ENCODE data around the gene RUSF1. TPM values are rescaled to one million over a fixed set of nuclear protein-coding genes. Genes with fewer than 3 reads are reported as not detected.
"Not testable (repeated sequence)": the region's sequence is repeated elsewhere in the genome, so short reads cannot be mapped to it uniquely, and the experiment has no call there.

The RUSF1 gene
- total RNA-seq, 2 donors from 2014 or later: 56.7 to 60.7 TPM

GRCh38 chr16:31505483-31505882, 2.7 kb downstream of the RUSF1 start:
- peaks cover 28% of the 10 kb centered on the region for H3K4me1 Mint-ChIP-seq

DNA sequence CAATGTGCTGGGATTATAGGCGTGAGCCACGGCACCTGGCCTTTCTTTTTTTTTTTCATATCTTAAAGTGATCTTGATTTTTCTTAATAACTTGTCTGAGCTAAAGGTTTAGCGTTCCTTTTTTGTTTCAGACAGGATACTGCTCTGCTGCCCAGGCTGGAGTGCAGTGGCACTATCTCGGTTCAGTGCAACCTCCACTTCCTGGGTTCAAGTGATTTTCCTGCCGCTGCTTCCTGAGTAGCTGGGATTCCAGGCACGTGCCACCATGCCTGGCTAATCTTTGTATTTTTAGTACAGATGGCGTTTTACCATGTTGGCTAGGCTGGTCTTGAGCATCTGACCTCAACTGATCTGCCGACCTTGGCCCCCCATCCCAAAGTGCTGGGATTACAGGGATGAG, 4.0 kb downstream of the RUSF1 start:
- no peaks in the 10 kb centered on the region for H3K27me3 Mint-ChIP-seq
- no peaks in the 10 kb centered on the region for H3K9me3 ChIP-seq (ENCODE audit: control insufficient read depth, low read length, poor library complexity, severe bottlenecking)
- DNase-seq: no peak
- no peak for ATAC-seq
- no peak overlapping the region for H3K4me3 Mint-ChIP-seq
- peak overlapping the region; percentile 75 for H3K27ac Mint-ChIP-seq
- H3K36me3 Mint-ChIP-seq (ENCODE audit: low read depth): peaks cover 4% of the 10 kb centered on the region
- peaks cover 25% of the 10 kb centered on the region for H3K4me1 Mint-ChIP-seq

More at GRCh38 chr16:31505483-31505882, 2.7 kb downstream of the RUSF1 start:
- ATAC-seq (no peak), DNase-seq (no peak)
- Mint-ChIP-seq H3K4me3 (no peak overlapping the region), H3K27ac (peak overlapping the region; percentile 75), H3K27me3 (no peaks in the 10 kb centered on the region), H3K36me3 (ENCODE audit: low read depth) (peaks cover 4% of the 10 kb centered on the region)
- no peaks in the 10 kb centered on the region for H3K9me3 ChIP-seq (ENCODE audit: control insufficient read depth, low read length, poor library complexity, severe bottlenecking)

GRCh38 chr16:31503555-31503954, 4.6 kb downstream of the RUSF1 start:
- H3K9me3 ChIP-seq (ENCODE audit: control insufficient read depth, low read length, poor library complexity, severe bottlenecking); DNase-seq; H3K27ac Mint-ChIP-seq; H3K27me3 Mint-ChIP-seq; ATAC-seq; H3K4me3 Mint-ChIP-seq; H3K36me3 Mint-ChIP-seq (ENCODE audit: low read depth): not testable (repeated sequence)
- H3K4me1 Mint-ChIP-seq: peaks cover 19% of the 10 kb centered on the region

- no peak overlapping the region for H3K27ac Mint-ChIP-seq
- ATAC-seq (no peak), DNase-seq (no peak)
- no peaks in the 10 kb centered on the region for H3K27me3 Mint-ChIP-seq
- peaks cover 20% of the 10 kb centered on the region for H3K4me1 Mint-ChIP-seq
- H3K4me3 Mint-ChIP-seq: no peak overlapping the region
- H3K9me3 ChIP-seq (ENCODE audit: control insufficient read depth, low read length, poor library complexity, severe bottlenecking): no peaks in the 10 kb centered on the region
- H3K36me3 Mint-ChIP-seq (ENCODE audit: low read depth): peaks cover 5% of the 10 kb centered on the region
Measured at GRCh38 chr16:31502981-31503380, 5.2 kb downstream of the RUSF1 start.

- Mint-ChIP-seq H3K4me1 (peaks cover 18% of the 10 kb centered on the region), H3K27ac (no peak overlapping the region), H3K36me3 (ENCODE audit: low read depth) (peaks cover 10% of the 10 kb centered on the region), H3K27me3 (no peaks in the 10 kb centered on the region), H3K4me3 (no peak overlapping the region)
- no peaks in the 10 kb centered on the region for H3K9me3 ChIP-seq (ENCODE audit: control insufficient read depth, low read length, poor library complexity, severe bottlenecking)
- no peak for ATAC-seq
- no peak for DNase-seq
Measured at GRCh38 chr16:31501966-31502348, 6.2 kb downstream of the RUSF1 start.

DNA sequence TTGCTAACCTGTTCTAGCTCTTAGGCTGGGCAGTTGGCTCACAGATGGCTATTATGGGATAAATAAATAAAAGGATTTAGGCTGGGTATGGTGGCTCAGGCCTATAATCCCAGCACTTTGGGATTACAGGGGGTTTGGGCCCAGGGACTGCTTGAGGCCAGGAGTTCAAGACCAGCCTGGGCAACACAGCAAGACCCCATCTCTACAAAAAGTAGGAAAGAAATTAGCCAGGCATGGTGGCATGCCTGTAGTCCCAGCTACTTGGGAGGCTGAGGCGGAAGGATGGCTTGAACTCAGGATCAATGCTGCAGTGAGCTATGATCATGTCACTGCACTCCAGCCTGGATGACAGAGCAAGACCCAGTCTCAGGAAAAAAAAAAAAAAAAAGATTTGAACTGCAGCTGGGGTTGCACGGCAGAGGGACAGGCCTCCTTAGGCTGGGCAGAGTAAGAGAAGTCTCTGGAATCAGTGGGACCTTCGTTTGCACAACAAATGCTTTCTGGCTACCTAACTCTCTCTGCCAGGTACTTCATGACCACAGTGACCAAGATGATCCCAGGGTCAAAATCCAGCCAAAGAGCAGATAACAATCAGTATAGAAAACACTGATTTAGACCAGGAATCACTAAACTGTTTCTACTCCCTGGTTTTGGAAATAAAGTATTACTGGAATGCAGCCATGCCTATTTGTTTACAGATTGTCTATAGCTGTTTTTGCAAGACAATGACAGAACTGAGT, 6.8 kb downstream of the RUSF1 start:
- no peak for ATAC-seq
- no peak overlapping the region for H3K4me3 Mint-ChIP-seq
- DNase-seq: no peak
- H3K4me1 Mint-ChIP-seq: peaks cover 17% of the 10 kb centered on the region
- H3K36me3 Mint-ChIP-seq (ENCODE audit: low read depth): peaks cover 10% of the 10 kb centered on the region
- no peaks in the 10 kb centered on the region for H3K9me3 ChIP-seq (ENCODE audit: control insufficient read depth, low read length, poor library complexity, severe bottlenecking)
- no peaks in the 10 kb centered on the region for H3K27me3 Mint-ChIP-seq
- no peak overlapping the region for H3K27ac Mint-ChIP-seq

GRCh38 chr16:31499928-31500327, 8.3 kb downstream of the RUSF1 start:
- H3K4me1 Mint-ChIP-seq: peaks cover 8% of the 10 kb centered on the region
- H3K27me3 Mint-ChIP-seq: no peaks in the 10 kb centered on the region
- no peak overlapping the region for H3K4me3 Mint-ChIP-seq
- ATAC-seq (no peak), DNase-seq (no peak)
- no peak overlapping the region for H3K27ac Mint-ChIP-seq
- peaks cover 7% of the 10 kb centered on the region for H3K36me3 Mint-ChIP-seq (ENCODE audit: low read depth)
- no peaks in the 10 kb centered on the region for H3K9me3 ChIP-seq (ENCODE audit: control insufficient read depth, low read length, poor library complexity, severe bottlenecking)

GRCh38 chr16:31498493-31498892, 9.7 kb downstream of the RUSF1 start:
- H3K27ac Mint-ChIP-seq: no peak overlapping the region
- H3K4me1 Mint-ChIP-seq: peaks cover 8% of the 10 kb centered on the region
- H3K36me3 Mint-ChIP-seq (ENCODE audit: low read depth): peaks cover 8% of the 10 kb centered on the region
- DNase-seq (no peak), ATAC-seq (no peak)
- no peak overlapping the region for H3K4me3 Mint-ChIP-seq
- no peaks in the 10 kb centered on the region for H3K27me3 Mint-ChIP-seq
- H3K9me3 ChIP-seq (ENCODE audit: control insufficient read depth, low read length, poor library complexity, severe bottlenecking): no peaks in the 10 kb centered on the region

DNA sequence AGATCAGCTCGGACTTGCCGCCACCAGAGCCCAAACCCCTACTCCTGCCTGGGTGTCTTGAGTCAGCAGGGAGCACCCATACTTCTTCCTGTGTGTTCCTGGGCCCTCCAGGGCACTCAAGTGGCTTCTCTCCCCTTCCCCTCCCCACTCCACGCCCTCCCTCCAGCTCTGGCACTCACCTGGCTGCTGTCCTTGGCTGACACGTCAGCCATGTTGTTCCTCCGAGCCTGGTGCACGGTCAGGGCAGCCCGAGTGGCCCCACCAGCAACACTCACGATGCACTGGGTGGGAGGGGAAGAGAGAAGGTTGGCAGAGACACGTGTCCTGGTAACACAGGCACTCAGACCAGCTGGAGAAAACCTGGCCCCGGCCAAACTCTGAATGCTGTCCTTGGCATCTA, 11.5 kb downstream of the RUSF1 start:
- Mint-ChIP-seq H3K27me3 (no peaks in the 10 kb centered on the region), H3K27ac (no peak overlapping the region), H3K4me1 (peaks cover 10% of the 10 kb centered on the region), H3K36me3 (ENCODE audit: low read depth) (peaks cover 13% of the 10 kb centered on the region), H3K4me3 (no peak overlapping the region)
- DNase-seq (no peak), ATAC-seq (no peak)
- no peaks in the 10 kb centered on the region for H3K9me3 ChIP-seq (ENCODE audit: control insufficient read depth, low read length, poor library complexity, severe bottlenecking)

GRCh38 chr16:31493506-31494125, 14.6 kb downstream of the RUSF1 start:
- no peak overlapping the region for H3K27ac Mint-ChIP-seq
- peaks cover 13% of the 10 kb centered on the region for H3K36me3 Mint-ChIP-seq (ENCODE audit: low read depth)
- DNase-seq (no peak), ATAC-seq (no peak)
- no peaks in the 10 kb centered on the region for H3K27me3 Mint-ChIP-seq
- H3K4me3 Mint-ChIP-seq: no peak overlapping the region
- H3K9me3 ChIP-seq (ENCODE audit: control insufficient read depth, low read length, poor library complexity, severe bottlenecking): no peaks in the 10 kb centered on the region
- peaks cover 11% of the 10 kb centered on the region for H3K4me1 Mint-ChIP-seq

- H3K36me3 Mint-ChIP-seq (ENCODE audit: low read depth): peaks cover 6% of the 10 kb centered on the region
- H3K27ac Mint-ChIP-seq: no peak overlapping the region
- peaks cover 8% of the 10 kb centered on the region for H3K4me1 Mint-ChIP-seq
- H3K4me3 Mint-ChIP-seq: no peak overlapping the region
- ATAC-seq (no peak), DNase-seq (no peak)
- no peaks in the 10 kb centered on the region for H3K27me3 Mint-ChIP-seq
- no peaks in the 10 kb centered on the region for H3K9me3 ChIP-seq (ENCODE audit: control insufficient read depth, low read length, poor library complexity, severe bottlenecking)
Measured at GRCh38 chr16:31491778-31492418, 16.3 kb downstream of the RUSF1 start.

DNA sequence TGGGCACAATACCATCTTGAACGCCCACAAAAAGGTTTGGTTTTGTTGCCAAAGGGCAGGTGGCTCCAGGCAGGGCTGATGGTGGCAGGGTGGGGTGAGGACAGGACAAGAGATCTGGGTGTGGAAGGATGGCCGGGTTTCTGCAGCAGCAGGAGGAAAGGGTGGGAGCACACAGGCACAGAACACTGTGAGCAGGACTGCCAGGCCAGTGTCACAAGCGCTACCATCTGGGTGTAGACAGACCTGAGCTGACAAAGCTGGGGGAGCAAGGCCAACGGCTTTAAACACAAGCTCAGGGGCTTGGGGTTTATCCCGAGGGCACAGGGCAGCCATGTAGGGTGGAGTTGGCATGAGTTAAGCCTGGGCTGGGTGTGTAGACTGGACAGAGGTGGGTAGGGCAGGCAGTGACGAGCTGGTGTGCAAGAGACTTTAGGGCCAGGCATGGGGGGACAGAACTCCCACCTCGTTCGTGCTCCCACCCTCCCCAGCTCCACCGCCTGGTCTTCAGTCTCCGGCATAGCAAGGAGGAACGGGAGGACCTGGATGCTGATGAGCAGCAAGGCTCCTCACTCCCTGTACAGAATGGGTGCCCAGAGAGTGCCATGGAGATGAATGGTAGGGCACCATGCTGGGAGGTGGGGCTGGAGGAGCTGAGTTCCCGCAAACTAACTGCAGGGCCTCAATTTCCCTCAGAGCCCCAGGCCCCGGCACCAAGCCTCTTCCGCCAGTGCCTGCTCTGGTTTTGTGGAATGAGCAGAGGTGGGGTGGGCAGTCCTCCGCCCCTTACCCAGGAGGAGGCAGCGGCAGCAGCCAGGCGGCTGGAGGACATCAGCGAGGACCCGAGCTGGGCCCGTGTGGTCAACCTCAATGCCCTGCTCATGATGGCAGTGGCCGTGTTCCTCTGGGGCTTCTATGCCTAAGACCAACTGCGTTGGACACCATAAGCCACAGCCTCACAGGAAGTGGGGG, 18.3 kb downstream of the RUSF1 start:
- ATAC-seq (no peak), DNase-seq (no peak)
- Mint-ChIP-seq H3K27ac (peak overlapping the region; percentile 71), H3K4me3 (peak overlapping the region; percentile 66), H3K27me3 (no peaks in the 10 kb centered on the region), H3K4me1 (peaks cover 8% of the 10 kb centered on the region), H3K36me3 (ENCODE audit: low read depth) (peaks cover 6% of the 10 kb centered on the region)
- no peaks in the 10 kb centered on the region for H3K9me3 ChIP-seq (ENCODE audit: control insufficient read depth, low read length, poor library complexity, severe bottlenecking)

- no peak for DNase-seq
- no peak for ATAC-seq
- Mint-ChIP-seq H3K27me3 (no peaks in the 10 kb centered on the region), H3K4me1 (peaks cover 8% of the 10 kb centered on the region), H3K4me3 (peak overlapping the region; percentile 66), H3K36me3 (ENCODE audit: low read depth) (peaks cover 6% of the 10 kb centered on the region), H3K27ac (peak overlapping the region; percentile 71)
- no peaks in the 10 kb centered on the region for H3K9me3 ChIP-seq (ENCODE audit: control insufficient read depth, low read length, poor library complexity, severe bottlenecking)
Measured at GRCh38 chr16:31489298-31489564, 19.0 kb downstream of the RUSF1 start.

All from T-helper 17 cell (primary cell).